CD14-positive monocyte (primary cell): ENCODE data around the gene HCK. TPM values are rescaled to one million over a fixed set of nuclear protein-coding genes. Genes with fewer than 3 reads are reported as not detected.

Source experiments
- DNase-seq, 3 donors: peaks; one replicate each; pipeline ENCODE4 v3.0.0-alpha.2; 2011 to 2022
- H2AFZ ChIP-seq: 2 replicates; pipeline ENCODE4 v1.6.0; 2012; ENCODE audit warnings: mild to moderate bottlenecking, low read depth, low read length, inconsistent platforms; ENCODE audit not compliant: insufficient read depth, poor library complexity, severe bottlenecking
- H3K27ac ChIP-seq, 2 donors: 1 replicate in 1 of 2; 2 replicates in 1 of 2; pipeline ENCODE4 v1.5.1; 2012 to 2013; ENCODE audit warnings: low read length in 2 of 2, control low read depth in 1 of 2, inconsistent platforms in 1 of 2, low read depth in 1 of 2, mild to moderate bottlenecking in 1 of 2
- H3K27me3 ChIP-seq, 2 donors: one replicate each; pipeline versions ENCODE4 v1.6.0 to v1.6.1; 2011 to 2013; ENCODE audit warnings: low read length in 2 of 2; ENCODE audit not compliant: control insufficient read depth in 2 of 2, insufficient read depth in 2 of 2
- H3K36me3 ChIP-seq, 2 donors: replicated peaks in 1 of 2; 1 replicate in 1 of 2; 2 replicates in 1 of 2; pipeline versions ENCODE4 v1.5.1 to v1.6.1; 2012 to 2013; ENCODE audit warnings: low read length in 2 of 2, control low read depth in 1 of 2, inconsistent platforms in 1 of 2, mild to moderate bottlenecking in 1 of 2; ENCODE audit not compliant: insufficient read depth in 2 of 2, control insufficient read depth in 1 of 2
- H3K4me1 ChIP-seq, 2 donors: 1 replicate in 1 of 2; 2 replicates in 1 of 2; pipeline versions ENCODE4 v1.5.1 to v1.6.1; 2012 to 2013; ENCODE audit warnings: low read length in 2 of 2, control low read depth in 1 of 2, inconsistent platforms in 1 of 2, mild to moderate bottlenecking in 1 of 2, moderate library complexity in 1 of 2; ENCODE audit not compliant: insufficient read depth in 2 of 2, control insufficient read depth in 1 of 2
- H3K4me2 ChIP-seq: replicated peaks from 2 replicates; pipeline ENCODE3; 2012; ENCODE audit warnings: low read length, moderate library complexity, mild to moderate bottlenecking; ENCODE audit not compliant: poor library complexity, severe bottlenecking; ENCODE audit errors: extremely low read depth
- H3K4me3 ChIP-seq, 3 experiments: fragments of 200-600 bp in 1 of 3; sonication (generic) in 1 of 3; replicated peaks in 1 of 3; 1 replicate in 2 of 3; 2 replicates in 1 of 3; pipeline ENCODE4 v1.5.1; 2011 to 2013; ENCODE audit warnings: low read length in 3 of 3, mild to moderate bottlenecking in 3 of 3, control low read depth in 2 of 3, low read depth in 2 of 3, inconsistent platforms in 1 of 3, moderate library complexity in 1 of 3
- H3K79me2 ChIP-seq: 2 replicates; pipeline ENCODE4 v1.6.0; 2012; ENCODE audit warnings: mild to moderate bottlenecking, control low read depth, inconsistent platforms, low read length, moderate library complexity; ENCODE audit not compliant: insufficient read depth
- H3K9ac ChIP-seq: 2 replicates; pipeline ENCODE4 v1.6.0; 2017; ENCODE audit warnings: low read length, mild to moderate bottlenecking; ENCODE audit not compliant: insufficient read depth, poor library complexity, severe bottlenecking
- H3K9me3 ChIP-seq, 2 donors: replicated peaks in 1 of 2; 1 replicate in 1 of 2; 2 replicates in 1 of 2; pipeline versions ENCODE4 v1.5.1 to v1.6.1; 2012 to 2013; ENCODE audit warnings: low read length in 2 of 2, control low read depth in 1 of 2; ENCODE audit not compliant: control insufficient read depth in 1 of 2, insufficient read depth in 1 of 2
- H4K20me1 ChIP-seq: 2 replicates; pipeline ENCODE4 v1.6.0; 2012; ENCODE audit warnings: mild to moderate bottlenecking, low read length, control low read depth, moderate library complexity; ENCODE audit not compliant: insufficient read depth
- H3K27ac Mint-ChIP-seq, 7 donors: one replicate each; pipeline ENCODE4 v1.8.0; 2020; ENCODE audit warnings: mild to moderate bottlenecking in 7 of 7, mixed read lengths in 7 of 7, moderate library complexity in 6 of 7, inconsistent platforms in 2 of 7
- H3K27me3 Mint-ChIP-seq, 3 donors: one replicate each; pipeline ENCODE4 v1.8.0; 2021 to 2022; ENCODE audit warnings: low read depth in 3 of 3, mild to moderate bottlenecking in 3 of 3, mixed read lengths in 3 of 3, moderate library complexity in 3 of 3, inconsistent platforms in 1 of 3
- H3K36me3 Mint-ChIP-seq, 2 donors: one replicate each; pipeline ENCODE4 v1.8.0; 2020; ENCODE audit warnings: mixed read lengths in 2 of 2, inconsistent platforms in 1 of 2, mild to moderate bottlenecking in 1 of 2
- H3K4me1 Mint-ChIP-seq: one replicate; pipeline ENCODE4 v1.8.0; 2020; ENCODE audit warnings: mild to moderate bottlenecking, mixed read lengths
- H3K4me3 Mint-ChIP-seq, 2 donors: one replicate each; pipeline ENCODE4 v1.8.0; 2020; ENCODE audit warnings: mild to moderate bottlenecking in 2 of 2, mixed read lengths in 2 of 2, moderate library complexity in 1 of 2
- H3K9me3 Mint-ChIP-seq, 7 donors: one replicate each; pipeline ENCODE4 v1.8.0; 2020 to 2022; ENCODE audit warnings: mixed read lengths in 7 of 7, mild to moderate bottlenecking in 6 of 7, moderate library complexity in 6 of 7, inconsistent platforms in 2 of 7
- WGBS: methylation state at CpG from one replicate; pipeline ENCODE4 v1.1.5; 2013; ENCODE audit warnings: missing lambda C conversion rate; ENCODE audit not compliant: insufficient coverage; 5-methylcytosine and 5-hydroxymethylcytosine counted together
- intact Hi-C, 2 donors: fragments of 100-400 bp; cut with micrococcal nuclease; formaldehyde crosslinking; loops; one replicate each; pipeline versions ENCODE4 v1.15.0 to v1.15.1; 2023
- polyA plus RNA-seq, 3 donors: library from polyadenylated mRNA; depleted of rRNA in 1 of 3; unstranded in 2 of 3; stranded (reverse) in 1 of 3; fragments of 300-500 nt in 2 of 3; fragments of >200 nt in 1 of 3; fragmentation: Illumina TruSeq in 2 of 3; gene quantifications; 1 replicate in 2 of 3; 2 replicates in 1 of 3; pipeline ENCODE4 v1.2.3, GENCODE V29; 2012 to 2021
- TF ChIP-seq, protein P1 (sequence below): fragments of 200-600 bp; IDR thresholded peaks from one replicate; pipeline ENCODE4 v1.8.0; 2022; ENCODE audit warnings: antibody characterized with exemption, mild to moderate bottlenecking

HCK gene
- polyA plus RNA-seq, 3 donors: 430 to 688 (median 526) TPM

DNA sequence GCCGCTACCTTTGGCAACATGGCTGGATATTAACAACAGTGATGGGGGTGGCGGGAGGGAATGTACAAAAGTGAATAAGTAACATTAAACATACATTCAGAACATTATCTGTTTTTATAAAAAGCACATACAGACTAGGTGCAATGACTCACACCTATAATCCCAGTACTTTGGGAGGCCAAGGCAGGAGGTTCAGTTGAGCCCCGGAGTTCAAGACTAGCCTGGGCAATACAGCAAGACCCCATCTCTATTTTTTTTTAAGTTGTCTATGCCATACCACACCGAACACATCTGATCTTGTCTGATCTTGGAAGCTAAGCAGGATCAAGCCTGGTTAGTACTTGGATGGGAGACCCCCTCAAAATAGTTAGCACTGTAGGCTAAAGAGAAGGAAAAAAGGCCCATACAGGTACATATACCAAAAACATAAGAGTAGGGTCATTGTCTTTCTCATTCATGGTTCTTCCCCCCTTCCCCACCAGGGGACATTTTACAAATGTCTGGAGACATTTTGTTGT, 1.7 kb upstream of the HCK start:
- H3K36me3 Mint-ChIP-seq: peaks cover 16 to 27% of the 10 kb centered on the region in 2 donors
- no peak for DNase-seq
- H3K4me3 ChIP-seq: peak overlapping the region in 1 of 3 experiments; percentile 98
- no peak overlapping the region for H2AFZ ChIP-seq
- peaks cover 47% of the 10 kb centered on the region for H3K4me1 Mint-ChIP-seq
- TF ChIP-seq, protein P1, sequence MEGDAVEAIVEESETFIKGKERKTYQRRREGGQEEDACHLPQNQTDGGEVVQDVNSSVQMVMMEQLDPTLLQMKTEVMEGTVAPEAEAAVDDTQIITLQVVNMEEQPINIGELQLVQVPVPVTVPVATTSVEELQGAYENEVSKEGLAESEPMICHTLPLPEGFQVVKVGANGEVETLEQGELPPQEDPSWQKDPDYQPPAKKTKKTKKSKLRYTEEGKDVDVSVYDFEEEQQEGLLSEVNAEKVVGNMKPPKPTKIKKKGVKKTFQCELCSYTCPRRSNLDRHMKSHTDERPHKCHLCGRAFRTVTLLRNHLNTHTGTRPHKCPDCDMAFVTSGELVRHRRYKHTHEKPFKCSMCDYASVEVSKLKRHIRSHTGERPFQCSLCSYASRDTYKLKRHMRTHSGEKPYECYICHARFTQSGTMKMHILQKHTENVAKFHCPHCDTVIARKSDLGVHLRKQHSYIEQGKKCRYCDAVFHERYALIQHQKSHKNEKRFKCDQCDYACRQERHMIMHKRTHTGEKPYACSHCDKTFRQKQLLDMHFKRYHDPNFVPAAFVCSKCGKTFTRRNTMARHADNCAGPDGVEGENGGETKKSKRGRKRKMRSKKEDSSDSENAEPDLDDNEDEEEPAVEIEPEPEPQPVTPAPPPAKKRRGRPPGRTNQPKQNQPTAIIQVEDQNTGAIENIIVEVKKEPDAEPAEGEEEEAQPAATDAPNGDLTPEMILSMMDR: peak; percentile 21
- no peaks in the 10 kb centered on the region for H3K27me3 ChIP-seq
- H3K27ac Mint-ChIP-seq: peak overlapping the region; percentile 98 to 99 (median 98)
- no peak overlapping the region for H3K9ac ChIP-seq
- peaks cover 34 to 45% of the 10 kb centered on the region in 2 donors for H3K4me1 ChIP-seq
- peaks cover 8 to 14% of the 10 kb centered on the region in 2 donors for H3K36me3 ChIP-seq
- no peak overlapping the region for H3K4me3 Mint-ChIP-seq
- no peaks in the 10 kb centered on the region for H4K20me1 ChIP-seq
- no CpG with 5 or more reads among the region's 4 CpGs for WGBS
- H3K27ac ChIP-seq: peak overlapping the region in 1 of 2 donors; percentile 98
- H3K9me3 ChIP-seq: no peaks in the 10 kb centered on the region
- intact Hi-C loops: loop anchor here (2.0 kb wide), 2 partner anchors 14 to 16 kb away; no protein-coding TSS in a partner anchor
- peaks cover 0 to 2% (median 1%) of the 10 kb centered on the region in 3 donors for H3K27me3 Mint-ChIP-seq
- peaks cover 0 to 2% (median 0%) of the 10 kb centered on the region in 7 donors for H3K9me3 Mint-ChIP-seq
- H3K79me2 ChIP-seq: peaks cover 39% of the 10 kb centered on the region
- H3K4me2 ChIP-seq: peak overlapping the region; percentile 82

DNA sequence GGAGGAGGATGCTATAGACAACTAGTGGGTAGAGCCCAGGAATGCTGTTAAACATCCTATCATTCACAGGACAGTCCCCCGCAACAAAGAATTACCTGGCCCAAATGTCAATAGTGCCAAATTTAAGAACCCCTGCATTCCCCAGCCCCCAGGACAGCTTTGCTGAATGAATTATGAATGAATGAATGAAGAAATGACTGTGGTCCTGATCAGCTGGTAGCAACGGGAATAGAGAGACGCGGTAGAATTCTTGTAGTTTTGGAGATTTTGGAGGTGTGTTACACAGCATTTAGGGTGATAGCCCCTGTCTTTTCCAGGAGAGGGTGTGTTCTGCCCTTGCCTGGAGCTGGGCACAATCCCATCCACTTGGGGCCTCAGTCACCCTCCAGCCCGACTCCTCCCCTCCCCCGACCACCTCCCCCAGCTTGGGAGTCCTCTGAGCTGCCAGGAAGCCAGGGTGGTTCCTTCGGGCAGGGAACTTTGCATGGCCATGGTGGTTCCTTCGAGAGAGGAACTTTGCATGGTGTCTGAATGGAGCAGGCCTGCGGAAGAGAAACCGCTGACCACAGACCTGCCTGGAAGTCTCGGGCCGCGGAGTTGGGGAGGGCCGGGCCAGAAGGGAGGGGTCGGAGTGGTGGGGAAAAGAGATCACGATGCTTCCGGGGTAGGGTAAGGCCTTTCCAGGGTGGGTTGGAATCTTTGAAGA, 1.0 kb upstream of the HCK start:
- WGBS: 0% methylated on average over 13 of the region's 17 CpGs
- Mint-ChIP-seq H3K27ac (peak overlapping the region; percentile 98 to 99 (median 98)), H3K4me1 (peaks cover 48% of the 10 kb centered on the region), H3K9me3 (peaks cover 0 to 2% (median 0%) of the 10 kb centered on the region in 7 donors), H3K27me3 (peaks cover 0 to 2% (median 1%) of the 10 kb centered on the region in 3 donors), H3K4me3 (peak overlapping the region; percentile 95 to 97), H3K36me3 (peaks cover 19 to 33% of the 10 kb centered on the region in 2 donors)
- peak; percentile 76 to 86 (median 84) for DNase-seq
- peaks cover 39 to 51% of the 10 kb centered on the region in 2 donors for H3K4me1 ChIP-seq
- H2AFZ ChIP-seq: peak overlapping the region; percentile 38
- peaks cover 12 to 19% of the 10 kb centered on the region in 2 donors for H3K36me3 ChIP-seq
- no peaks in the 10 kb centered on the region for H4K20me1 ChIP-seq
- H3K4me2 ChIP-seq: peak overlapping the region; percentile 82
- peak overlapping the region; percentile 69 to 98 (median 81) for H3K4me3 ChIP-seq
- no peaks in the 10 kb centered on the region for H3K9me3 ChIP-seq
- H3K9ac ChIP-seq: peak overlapping the region; percentile 100
- intact Hi-C loops: loop anchor here (2.0 kb wide), 2 partner anchors 14 to 16 kb away; no protein-coding TSS in a partner anchor
- peaks cover 45% of the 10 kb centered on the region for H3K79me2 ChIP-seq
- TF ChIP-seq, protein P1: no peak
- H3K27me3 ChIP-seq: no peaks in the 10 kb centered on the region
- H3K27ac ChIP-seq: peak overlapping the region; percentile 90 to 98
